Measurements from ENCODE around the gene KRTAP5-5.
"Not testable (repeated sequence)": the region's sequence is repeated elsewhere in the genome, so short reads cannot be mapped to it uniquely, and the experiment has no call there.

The KRTAP5-5 gene

DNA sequence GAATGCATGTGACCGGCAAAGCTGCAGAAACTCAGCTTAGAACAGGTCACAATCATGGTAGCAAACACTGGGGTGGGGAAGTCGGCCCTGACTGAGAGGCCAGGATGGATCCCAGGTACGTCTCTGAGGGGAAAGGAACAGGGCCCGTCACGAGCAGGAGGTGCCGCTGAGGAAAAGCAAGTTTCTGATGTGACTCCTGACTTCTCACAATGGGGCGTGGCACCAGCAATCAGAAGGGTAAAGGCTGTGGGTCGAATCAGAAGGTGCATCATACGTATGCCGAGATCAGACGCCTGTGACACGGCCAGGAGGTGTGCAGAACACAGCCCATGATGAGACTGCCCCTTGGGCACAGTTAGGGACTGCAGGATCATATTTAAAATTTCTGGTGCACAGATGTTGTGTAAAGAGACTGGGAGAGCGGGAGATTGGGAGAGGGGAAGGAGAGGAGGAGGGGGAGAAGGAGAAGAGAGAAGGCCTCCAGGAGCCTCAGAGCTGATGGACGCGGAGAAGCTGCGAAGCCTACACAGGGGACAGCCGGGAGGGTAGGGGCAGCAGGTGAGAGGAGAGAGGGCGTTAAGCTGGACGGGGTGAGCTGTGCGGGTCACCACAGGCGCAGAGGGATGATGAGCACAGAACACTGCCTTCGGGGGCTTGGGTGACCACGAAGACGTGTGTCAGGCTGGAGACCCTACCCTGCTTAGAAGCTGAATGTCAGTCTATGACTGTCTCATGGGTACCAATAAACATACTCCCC is 30.7 kb downstream of the KRTAP5-5 start:
- no peak for DNase-seq

DNA sequence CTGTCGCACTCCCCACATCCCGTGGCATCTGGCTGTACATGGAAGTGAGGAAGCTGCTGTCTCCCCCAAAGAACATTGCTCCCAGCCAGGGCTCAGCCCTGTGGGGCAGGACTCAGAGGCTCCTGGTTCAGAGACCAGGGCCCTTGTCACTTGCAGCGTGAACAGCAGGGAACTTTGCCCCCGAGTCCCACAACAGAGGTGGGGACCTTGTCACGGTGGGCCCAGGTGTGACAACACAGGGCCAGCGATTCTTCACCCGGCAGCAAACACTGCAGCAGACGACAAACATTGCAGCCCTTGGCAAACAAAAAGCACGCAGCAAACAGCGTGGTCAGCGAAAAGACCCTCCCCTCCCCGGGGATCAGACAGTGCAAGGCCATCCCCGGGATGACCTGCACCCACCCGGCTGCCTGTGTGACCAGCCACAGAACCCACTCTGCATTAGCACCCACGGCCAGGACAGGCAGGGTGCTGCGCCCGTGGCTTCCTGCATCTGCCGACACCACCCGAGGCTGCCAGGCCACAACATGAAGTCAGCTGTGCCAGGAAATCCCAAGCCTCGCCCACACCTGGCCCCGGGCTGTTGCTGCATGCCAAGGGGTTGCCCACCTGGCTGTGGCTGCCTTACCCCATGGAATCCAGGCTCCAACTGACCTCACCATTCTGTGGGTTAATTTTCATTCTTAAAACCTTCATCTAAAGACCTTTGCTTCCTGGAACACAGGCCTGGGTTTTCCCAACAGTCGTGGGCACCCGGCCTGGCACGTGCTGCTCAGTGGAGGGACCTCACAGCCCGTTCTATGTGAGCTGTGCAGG is 32.1 kb downstream of the KRTAP5-5 start:
- DNase-seq, result not testable (repeated sequence)

DNA sequence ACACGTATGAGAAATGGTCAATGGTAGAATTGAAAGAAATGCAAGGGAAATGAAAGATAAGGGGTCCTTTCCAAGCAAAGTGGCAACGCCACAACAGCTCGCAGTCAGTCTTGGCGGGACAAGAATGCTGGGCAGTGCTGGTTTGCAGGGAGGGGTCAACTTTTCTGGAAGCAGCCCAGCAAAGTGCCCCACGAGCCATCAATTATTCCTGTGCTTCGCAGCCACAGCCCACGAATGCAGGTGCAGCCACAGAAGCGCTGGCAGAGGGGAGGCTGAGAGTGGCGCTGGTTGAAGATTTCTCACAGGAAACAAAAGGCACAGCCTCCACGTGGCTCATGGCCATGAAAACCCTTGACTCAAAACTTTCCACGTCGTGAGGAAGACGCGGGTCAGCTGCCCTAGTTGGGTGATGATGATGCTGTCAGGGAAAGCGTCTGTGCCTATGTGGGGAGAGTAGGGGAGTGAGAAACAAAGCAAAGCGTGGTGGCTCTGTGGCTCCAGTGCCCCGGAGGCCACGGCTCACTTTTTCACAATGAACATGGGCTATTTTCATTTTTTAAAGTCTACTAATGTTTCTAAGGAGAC is 33.2 kb downstream of the KRTAP5-5 start:
- DNase-seq, result not testable (repeated sequence)

DNA sequence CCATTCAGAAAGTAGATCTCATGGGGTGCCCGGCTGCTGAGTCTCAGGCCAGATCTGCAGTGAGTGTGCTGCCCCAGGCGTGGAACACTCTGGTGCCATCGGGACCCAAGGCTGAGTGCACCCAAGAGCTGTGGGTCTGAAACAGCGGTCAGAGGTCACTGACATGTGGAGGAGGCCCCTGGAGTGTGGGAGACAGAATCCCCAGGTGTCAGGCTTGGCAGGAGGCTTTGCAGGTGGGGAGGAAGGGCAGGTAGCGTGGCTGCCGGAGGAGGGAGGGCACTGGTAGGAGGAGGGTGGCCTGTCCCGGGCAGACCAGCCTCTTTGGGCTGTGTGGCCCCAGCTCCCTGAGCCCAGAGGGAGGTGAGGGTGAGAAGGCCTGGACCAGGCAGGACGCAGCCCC is 35.7 kb downstream of the KRTAP5-5 start:
- no peak for DNase-seq

DNA sequence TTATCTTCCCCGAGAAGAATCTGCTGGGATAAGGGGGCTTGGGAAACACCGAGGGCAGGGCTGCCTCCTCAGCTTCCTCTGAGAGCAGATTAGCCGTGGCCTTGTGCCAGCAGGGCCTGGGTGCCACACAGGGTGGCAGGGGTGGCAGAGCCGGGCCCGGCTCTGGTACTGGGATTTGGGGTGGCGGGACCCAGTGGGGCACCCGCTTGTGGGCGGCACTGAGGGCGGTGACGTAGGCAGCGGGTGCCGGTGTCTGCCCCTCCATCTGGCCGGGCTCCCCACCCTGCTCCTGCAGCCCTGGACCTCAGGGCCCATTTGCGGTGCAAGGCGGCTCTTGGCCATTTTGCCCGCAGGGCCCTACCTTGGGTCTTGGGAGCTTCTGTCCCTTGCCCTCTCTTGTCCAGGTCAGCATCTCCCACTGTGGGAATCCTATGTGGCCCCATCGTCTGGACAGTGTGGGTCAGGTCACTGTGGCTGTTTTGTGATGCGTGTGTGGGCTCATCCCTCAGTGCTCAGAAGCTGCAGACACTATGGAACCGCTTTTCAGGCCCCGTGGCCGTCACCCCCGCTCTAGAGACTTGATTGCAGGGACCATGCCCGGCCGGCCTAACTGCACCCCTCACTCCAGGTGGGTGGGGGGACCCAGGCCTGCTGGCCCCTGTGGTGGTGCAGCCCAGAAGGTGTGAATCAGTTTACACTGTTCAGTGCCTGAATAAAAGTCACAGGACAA is 37.7 kb downstream of the KRTAP5-5 start:
- no peak for DNase-seq

DNA sequence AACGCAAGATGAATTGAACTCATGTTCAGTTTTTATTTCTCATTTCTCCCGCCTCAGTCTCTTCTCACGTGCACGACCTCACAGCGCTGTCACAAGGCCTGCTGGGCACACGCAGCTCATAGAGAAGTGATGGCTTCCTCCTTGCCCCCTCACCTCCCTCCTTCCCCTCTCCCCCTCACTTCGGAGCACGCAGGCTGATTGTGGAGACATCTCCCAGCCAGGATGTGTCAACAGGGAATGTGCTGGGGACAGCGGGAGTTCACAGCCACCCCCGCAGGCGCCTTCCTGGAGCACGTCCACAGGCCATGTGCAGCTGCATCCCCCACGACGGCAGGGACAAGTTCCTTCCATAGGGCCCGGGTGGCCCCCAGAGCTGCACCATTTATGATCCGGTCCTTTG is 38.3 kb downstream of the KRTAP5-5 start:
- no peak for DNase-seq

DNA sequence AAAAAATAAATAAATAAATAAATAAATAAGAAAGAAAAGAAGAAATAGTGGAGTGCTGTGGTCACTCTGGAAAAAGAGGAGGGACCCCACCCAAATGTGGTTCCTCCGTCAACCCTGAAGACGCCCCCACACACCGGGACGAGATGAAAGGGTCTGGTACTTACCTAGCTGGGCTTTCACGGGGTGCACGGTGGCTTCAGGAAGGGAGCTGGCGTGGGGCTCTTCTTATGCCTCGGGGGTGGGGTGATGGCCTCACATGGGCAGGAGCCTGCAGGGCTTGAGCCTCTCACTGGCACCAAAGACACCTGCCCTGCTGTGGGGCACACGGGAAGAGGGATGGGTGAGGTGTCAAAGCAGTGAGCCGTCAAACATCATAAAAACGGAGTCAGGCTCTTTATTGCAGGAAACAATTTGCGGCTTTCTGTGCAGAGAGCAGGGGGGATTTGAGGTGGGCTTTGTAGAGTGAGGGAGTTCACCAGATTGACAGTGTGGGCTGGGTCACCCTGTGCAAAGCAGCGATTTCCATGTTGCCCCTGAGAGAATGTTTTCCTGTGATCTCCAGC is 39.4 kb downstream of the KRTAP5-5 start:
- DNase-seq, result no peak

DNA sequence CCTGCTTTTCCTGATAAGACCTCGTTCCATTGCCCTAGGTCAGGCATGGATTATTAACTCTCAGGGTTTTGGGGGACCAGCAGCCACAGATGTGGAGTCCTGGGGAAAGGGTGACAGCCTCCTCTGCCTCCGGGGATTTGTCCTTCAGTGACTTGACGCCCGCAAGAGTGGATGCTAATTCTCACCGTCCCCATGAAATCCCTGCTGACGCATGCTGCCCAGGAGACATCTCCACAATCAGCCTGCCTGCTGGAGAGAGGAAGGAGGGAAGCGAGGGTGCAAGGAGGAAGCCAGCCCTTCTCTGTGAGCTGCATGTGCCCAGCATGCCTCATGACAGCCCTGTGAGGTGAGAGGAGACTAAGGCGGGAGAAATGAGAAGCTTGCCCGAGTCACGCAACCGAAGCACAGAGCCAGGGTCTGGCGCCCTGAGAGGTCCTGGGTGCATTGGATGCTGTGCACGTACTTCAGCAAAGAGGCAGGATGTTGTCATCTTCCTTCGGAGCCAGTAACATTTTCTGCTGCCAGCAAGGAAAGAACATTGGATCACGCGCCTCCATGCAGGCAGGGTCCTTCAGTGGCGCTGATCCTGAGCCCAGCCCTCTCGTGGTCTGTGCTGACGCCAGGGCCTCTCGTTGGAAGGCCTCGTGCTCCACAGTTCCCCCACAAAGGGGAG is 40.1 kb downstream of the KRTAP5-5 start:
- no peak for DNase-seq

DNA sequence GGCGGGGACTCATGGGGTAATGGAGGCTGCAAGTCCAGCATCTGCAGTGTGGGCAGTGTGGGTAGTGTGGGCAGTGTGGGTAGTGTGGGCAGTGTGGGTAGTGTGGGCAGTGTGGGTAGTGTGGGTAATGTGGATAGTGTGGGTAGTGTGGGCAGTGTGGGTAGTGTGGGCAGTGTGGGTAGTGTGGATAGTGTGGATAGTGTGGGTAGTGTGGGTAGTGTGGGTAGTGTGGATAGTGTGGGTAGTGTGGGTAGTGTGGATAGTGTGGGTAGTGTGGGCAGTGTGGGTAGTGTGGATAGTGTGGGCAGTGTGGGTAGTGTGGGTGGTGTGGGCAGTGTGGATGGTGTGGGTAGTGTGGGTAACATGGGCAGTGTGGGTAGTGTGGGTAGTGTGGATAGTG is 40.9 kb downstream of the KRTAP5-5 start:
- not testable (repeated sequence) for DNase-seq

DNA sequence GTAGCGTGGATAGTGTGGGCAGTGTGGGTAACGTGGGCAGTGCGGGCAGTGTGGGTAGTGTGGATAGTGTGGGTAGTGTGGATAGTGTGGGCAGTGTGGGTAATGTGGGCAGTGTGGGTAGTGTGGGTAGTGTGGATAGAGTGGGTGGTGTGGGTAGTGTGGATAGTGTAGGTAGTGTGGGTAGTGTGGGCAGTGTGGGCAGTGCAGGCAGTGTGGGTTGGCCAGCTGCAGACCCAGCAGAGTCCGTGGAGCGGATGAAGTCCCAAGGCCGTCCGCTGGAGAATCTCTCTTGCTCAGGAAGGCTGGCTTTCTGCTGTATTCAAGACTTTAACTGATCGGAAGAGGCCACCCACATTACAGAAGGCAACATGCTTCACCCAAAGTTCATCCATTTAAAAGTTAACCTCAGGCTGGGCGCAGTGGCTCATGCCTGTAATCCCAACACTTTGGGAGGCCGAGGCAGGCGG is 41.4 kb downstream of the KRTAP5-5 start:
- DNase-seq, result no peak

DNA sequence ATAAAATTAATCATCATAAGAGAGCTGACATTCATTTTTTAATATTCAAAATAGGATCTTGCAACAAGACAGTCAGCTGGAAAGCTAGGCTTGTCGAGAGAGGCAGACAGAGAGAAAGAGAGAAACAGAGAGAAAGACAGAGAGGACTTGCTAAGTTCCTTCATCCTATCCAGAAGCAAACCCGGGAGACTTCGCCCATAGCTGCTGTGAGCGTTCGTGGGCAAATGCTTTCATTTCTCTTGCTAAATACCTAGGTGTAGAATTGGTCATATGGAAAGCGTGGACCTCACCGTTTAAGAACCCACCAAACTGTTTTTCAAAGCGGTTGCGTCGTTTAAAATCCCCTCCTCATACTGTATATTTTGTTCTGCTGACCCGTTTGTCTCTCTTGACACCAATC is 42.1 kb downstream of the KRTAP5-5 start:
- DNase-seq, result no peak

DNA sequence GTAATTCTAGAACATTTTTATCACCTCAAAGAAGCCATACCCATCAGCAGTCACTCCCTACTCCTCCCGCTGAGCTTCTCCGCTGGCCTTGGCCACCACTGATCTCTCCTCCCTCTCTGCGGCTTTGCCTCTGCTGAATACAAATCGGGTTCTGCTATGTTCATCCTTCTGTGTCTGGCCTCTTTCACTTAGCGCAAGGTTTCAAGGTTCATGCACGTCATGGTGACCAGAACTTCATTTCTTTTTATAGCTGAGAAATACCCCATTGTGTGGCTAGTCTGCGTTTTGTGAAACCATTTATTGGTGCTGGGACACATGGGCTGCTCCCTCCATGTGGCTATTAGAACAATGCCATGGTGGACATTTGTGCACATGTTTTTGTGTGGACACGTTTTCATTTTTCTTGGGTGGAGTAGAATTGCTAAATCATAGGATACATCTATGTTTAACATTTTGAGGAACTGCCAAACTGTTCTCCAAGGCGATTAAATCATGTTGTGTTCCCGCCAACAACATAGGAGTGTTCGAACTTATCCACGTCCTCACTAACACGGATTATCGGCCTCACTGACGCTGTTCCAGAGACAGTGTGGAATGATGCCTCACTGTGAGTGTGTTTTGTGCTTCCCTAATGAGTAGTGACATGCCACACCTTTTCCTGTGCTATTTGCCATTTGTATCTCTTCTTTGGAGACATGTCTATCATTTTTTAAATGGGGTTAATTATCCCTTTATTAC is 43.2 kb downstream of the KRTAP5-5 start:
- no peak for DNase-seq

DNA sequence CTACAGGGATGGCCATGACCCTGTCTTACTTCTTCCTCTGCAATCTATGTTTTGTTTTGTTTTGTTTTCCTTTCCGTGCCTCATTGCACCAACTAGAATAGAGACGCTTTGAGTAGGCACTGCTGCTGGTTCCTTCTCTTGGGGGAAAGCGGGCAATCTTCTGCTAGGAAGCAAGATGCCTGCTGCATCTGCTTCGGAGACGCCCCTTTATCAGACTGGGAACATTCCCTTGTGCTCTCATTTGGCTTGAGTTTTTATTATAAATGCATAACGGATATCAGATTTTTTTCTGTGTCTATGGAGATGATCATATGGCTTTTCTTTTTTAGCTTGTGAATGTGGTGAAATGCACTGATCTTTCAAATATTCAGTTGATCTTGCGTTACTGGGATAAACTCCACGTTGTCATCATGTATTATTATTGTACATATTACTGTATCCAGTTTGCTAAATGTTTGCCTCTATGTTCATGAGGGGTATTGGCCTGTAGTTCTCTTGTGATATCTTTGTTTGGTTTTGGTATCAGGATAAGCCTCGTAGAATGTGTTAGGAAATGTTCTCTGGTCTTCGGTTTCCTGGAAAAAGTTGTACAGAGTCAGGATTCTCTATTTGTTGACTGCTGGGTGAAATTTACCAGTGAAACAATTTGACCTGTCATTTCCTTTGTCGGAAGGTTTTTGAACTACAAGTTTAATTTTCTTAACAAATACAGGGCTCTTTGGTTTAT is 44.0 kb downstream of the KRTAP5-5 start:
- no peak for DNase-seq

DNA sequence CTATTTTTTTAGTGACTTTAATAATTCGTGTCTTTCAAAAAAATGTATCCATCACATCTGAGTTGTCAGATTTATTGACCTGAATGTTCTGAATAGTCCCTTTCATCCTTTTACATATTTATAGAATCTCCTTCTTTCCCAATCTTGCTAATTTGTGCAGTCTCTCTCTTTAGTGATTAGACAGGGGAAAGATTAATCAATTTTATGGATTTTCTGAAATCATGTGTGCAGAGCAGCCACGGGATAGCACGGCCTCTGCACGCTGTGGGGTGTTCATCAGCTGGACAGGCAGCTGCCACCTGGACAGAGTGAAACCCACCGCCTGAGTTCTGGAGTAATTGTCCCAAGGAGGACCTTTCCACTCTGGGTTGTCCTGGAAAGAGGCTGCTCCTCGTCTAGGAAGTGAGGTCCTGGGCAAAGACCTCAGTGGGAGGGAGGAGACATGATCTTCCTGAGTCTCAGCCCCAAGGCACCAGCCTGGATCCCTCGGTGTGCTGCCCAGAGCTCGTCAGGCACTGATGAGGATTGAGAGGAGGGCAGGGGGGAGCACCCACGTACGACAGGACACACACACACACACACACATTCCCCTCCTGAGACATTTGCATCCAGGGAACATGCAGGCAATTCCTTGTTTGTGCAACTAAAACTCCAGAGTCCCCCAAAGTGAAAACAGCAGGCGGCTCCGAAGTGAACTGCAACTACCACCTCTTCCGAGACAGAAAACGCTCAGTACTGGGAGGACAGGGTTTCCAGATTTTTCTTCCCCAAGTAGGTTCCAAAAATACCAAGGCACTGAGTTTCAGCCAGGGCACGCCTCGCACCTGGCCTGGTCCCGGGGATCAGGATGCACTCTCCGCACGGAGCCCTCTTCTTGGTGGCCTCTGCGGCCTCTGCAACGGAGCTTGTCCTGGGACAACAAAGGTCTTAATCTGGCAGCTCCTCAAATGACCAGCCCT is 44.9 kb downstream of the KRTAP5-5 start:
- DNase-seq, result no peak

DNA sequence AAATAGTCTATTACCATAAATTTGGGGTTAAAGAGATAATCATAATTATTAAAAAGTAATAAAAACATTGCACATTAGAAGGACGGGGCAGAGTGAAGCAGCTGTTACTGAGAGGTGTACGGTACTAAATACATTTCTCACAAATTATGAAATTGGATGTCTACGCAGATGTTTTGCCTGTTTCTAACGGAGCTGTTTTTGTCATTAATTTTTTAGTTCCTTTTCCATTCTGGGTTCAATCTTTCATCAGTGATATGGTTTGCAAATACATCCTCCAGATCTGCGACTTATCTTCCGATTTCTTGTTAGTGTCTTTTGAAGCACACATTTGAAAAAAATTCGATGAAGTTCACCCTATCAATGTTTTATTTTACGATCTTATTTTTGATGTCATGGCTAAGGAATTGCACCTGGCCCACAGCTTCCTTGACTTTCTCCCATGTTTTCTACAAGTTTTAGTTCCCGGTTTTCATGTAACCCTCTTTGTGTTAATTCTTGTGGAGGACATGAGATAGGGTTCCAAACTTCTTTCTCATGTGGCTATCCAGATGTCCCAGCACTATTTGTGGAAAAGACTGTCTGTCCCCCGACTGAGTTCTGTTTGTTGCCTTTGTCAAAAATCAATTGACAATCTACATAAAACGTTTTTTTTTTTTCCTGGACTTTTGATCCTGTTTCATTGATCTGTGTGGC is 46.1 kb downstream of the KRTAP5-5 start:
- no peak for DNase-seq

DNA sequence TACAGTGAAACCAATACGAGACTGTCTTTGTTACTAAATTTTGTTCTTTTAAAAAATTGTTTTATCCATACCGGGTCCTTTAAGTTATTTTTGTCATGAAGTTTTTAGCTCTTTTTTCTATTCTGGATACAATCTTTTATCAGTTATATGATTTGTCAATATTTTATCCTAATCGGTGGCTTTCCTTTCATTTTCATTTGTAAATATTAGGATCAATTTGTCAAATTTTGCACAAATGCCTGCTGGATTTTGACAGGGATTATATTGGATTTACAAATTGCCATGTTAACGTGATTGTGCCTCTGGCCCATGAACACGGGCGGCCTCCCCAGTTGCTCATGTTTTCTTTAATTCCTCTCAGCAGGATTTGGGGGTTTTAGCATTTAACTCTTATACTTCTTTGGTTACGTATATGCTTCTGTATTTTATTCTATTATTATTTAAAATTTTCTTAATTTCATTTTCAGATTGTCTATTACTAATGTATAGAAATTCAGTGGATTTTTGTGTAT is 46.7 kb downstream of the KRTAP5-5 start:
- no peak for DNase-seq

DNA sequence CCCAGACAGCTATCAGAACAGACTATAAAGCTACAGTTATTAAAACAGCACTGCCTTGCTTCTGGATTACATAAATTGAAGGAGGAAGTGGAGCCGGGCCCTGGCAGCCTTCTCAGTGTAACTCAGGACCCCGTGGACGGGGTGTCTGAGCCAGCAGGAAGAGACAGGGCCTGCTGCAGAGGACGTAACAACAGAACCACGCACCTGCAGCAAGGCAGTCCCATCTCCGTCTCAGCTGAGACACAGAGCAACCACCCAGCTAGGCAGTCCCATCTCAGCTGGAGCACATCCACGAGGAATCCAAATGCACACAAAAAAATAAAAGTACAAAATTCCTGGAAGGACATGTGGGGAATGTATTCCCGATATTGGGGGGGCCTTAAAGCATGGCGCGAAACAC is 50.3 kb downstream of the KRTAP5-5 start:
- no peak for DNase-seq
